ENCODE results near the gene ULK1.

DNA sequence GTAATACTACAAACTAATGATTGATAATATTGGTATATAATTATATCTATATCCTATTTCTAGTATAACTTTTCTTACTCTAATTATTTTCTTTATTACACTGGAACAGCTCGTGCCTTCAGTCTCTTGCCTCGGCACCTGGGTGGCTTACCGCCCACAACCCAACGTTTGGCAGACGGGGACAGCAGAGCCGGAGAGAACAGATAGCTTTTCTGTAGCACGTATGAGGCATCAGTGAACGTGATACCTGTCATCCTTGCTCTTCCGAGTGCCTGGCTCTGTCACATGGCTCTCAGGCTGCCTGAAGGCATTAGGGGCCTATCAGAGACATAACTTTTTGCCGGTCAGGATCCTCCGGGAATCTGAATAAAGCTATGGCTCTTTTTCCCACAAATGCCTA lies 40.1 kb downstream of the ULK1 start:
- TF ChIP-seq, protein P1, sequence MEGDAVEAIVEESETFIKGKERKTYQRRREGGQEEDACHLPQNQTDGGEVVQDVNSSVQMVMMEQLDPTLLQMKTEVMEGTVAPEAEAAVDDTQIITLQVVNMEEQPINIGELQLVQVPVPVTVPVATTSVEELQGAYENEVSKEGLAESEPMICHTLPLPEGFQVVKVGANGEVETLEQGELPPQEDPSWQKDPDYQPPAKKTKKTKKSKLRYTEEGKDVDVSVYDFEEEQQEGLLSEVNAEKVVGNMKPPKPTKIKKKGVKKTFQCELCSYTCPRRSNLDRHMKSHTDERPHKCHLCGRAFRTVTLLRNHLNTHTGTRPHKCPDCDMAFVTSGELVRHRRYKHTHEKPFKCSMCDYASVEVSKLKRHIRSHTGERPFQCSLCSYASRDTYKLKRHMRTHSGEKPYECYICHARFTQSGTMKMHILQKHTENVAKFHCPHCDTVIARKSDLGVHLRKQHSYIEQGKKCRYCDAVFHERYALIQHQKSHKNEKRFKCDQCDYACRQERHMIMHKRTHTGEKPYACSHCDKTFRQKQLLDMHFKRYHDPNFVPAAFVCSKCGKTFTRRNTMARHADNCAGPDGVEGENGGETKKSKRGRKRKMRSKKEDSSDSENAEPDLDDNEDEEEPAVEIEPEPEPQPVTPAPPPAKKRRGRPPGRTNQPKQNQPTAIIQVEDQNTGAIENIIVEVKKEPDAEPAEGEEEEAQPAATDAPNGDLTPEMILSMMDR (IDR thresholded peaks at IDR 0.05) = no peak
- TF ChIP-seq POLR2A (IDR thresholded peaks at IDR 0.05) = no peak
